Measurements from ENCODE around the gene CALML3. TPM values are rescaled to one million over a fixed set of nuclear protein-coding genes. Genes with fewer than 3 reads are reported as not detected.

The CALML3 gene
- total RNA-seq, 3 donors from 2014 or later (not counting 1 experiment from before 2014, with no cell fraction given), result not detected

DNA sequence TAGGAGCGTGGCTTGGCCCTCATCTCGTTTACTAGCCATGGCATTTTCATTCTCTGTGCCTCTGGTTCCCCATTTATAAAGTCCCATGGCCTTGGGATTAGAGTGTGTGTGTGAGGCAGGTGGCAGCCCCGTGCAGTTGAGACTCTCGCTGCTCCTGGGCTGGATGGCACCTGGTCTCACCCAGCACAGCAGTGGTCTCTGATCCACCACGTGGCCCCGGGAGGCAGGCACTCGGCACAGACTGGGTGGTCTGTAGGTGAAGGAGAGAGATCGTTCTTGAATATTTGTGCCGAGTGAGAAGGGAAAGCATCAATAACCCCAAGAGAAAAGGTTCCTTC lies 50.4 kb downstream of the CALML3 start:
- Histone ChIP-seq H3K36me3 (ENCODE audit: control insufficient read depth, insufficient read depth, low read length) (no peaks in the 10 kb centered on the region), H3K4me3 (ENCODE audit: low read length) (no peak overlapping the region), H3K27me3 (ENCODE audit: control insufficient read depth, insufficient read depth, low read length) (no peaks in the 10 kb centered on the region), H3K27ac (ENCODE audit: low read length) (no peak overlapping the region), H3K4me1 (ENCODE audit: control insufficient read depth, insufficient read depth, low read length) (no peaks in the 10 kb centered on the region), H3K9me3 (ENCODE audit: control insufficient read depth, insufficient read depth, low read length) (no peaks in the 10 kb centered on the region)
- DNase-seq (no peak), ATAC-seq (no peak)
- intact Hi-C loops (cut with micrococcal nuclease), result no loop called here
- Mint-ChIP-seq H3K4me1 (no peaks in the 10 kb centered on the region), H3K27me3 (ENCODE audit: low read depth in 2 of 2) (no peaks in the 10 kb centered on the region), H3K36me3 (no peaks in the 10 kb centered on the region), H3K9me3 (no peaks in the 10 kb centered on the region), H3K27ac (no peak overlapping the region), H3K4me3 (no peak overlapping the region)
- WGBS (ENCODE audit: insufficient coverage), result 68% methylated on average over 9 of the region's 9 CpGs
- TF ChIP-seq, protein P1, sequence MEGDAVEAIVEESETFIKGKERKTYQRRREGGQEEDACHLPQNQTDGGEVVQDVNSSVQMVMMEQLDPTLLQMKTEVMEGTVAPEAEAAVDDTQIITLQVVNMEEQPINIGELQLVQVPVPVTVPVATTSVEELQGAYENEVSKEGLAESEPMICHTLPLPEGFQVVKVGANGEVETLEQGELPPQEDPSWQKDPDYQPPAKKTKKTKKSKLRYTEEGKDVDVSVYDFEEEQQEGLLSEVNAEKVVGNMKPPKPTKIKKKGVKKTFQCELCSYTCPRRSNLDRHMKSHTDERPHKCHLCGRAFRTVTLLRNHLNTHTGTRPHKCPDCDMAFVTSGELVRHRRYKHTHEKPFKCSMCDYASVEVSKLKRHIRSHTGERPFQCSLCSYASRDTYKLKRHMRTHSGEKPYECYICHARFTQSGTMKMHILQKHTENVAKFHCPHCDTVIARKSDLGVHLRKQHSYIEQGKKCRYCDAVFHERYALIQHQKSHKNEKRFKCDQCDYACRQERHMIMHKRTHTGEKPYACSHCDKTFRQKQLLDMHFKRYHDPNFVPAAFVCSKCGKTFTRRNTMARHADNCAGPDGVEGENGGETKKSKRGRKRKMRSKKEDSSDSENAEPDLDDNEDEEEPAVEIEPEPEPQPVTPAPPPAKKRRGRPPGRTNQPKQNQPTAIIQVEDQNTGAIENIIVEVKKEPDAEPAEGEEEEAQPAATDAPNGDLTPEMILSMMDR (IDR thresholded peaks at IDR 0.05), result no peak

DNA sequence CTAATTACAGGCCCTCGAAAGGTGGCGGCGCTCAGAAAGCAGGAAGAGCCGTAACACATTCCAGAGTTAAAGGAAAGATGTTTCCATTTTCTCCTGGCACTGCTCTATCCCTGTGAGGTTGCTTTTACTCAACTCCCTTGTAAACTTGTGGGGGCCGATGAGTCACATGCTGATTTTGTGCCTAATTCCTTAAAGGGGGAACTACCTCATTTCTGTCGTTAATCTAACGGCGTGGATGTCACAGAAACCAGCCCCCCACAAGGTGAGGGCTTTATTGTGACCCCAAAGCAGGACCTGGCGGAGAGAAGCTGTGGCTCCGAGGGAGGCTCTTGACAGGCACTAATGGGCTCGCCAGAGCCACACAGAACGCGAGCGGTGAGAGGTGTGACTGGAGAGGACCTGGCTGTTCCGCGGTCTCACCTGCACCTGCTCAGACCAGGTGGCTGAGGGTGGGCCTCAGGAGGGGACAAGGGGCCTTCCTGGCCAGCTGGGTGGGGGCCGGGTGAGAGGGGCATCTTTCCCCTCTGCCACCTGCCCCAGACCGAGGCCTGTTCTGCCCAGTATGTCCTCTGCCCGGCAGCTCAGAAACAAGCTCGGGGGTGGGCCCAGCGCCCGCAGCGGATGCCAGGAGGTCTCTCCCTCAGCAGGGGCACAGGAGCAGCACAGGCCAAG lies 50.9 kb downstream of the CALML3 start:
- intact Hi-C loops (cut with micrococcal nuclease), result no loop called here
- H3K4me3 ChIP-seq (ENCODE audit: low read length), result no peak overlapping the region
- H3K9me3 ChIP-seq (ENCODE audit: control insufficient read depth, insufficient read depth, low read length), result no peaks in the 10 kb centered on the region
- H3K36me3 ChIP-seq (ENCODE audit: control insufficient read depth, insufficient read depth, low read length), result no peaks in the 10 kb centered on the region
- H3K27me3 Mint-ChIP-seq (ENCODE audit: low read depth in 2 of 2), result no peaks in the 10 kb centered on the region
- H3K36me3 Mint-ChIP-seq, result no peaks in the 10 kb centered on the region
- H3K27me3 ChIP-seq (ENCODE audit: control insufficient read depth, insufficient read depth, low read length), result no peaks in the 10 kb centered on the region
- H3K4me3 Mint-ChIP-seq, result no peak overlapping the region
- 92% methylated on average over 23 of the region's 23 CpGs for WGBS (ENCODE audit: insufficient coverage)
- TF ChIP-seq, protein P1 (IDR thresholded peaks at IDR 0.05), result no peak
- no peak overlapping the region for H3K27ac ChIP-seq (ENCODE audit: low read length)
- H3K4me1 ChIP-seq (ENCODE audit: control insufficient read depth, insufficient read depth, low read length), result no peaks in the 10 kb centered on the region
- no peak for ATAC-seq
- no peak for DNase-seq
- H3K4me1 Mint-ChIP-seq, result no peaks in the 10 kb centered on the region
- H3K9me3 Mint-ChIP-seq, result no peaks in the 10 kb centered on the region
- no peak overlapping the region for H3K27ac Mint-ChIP-seq

DNA sequence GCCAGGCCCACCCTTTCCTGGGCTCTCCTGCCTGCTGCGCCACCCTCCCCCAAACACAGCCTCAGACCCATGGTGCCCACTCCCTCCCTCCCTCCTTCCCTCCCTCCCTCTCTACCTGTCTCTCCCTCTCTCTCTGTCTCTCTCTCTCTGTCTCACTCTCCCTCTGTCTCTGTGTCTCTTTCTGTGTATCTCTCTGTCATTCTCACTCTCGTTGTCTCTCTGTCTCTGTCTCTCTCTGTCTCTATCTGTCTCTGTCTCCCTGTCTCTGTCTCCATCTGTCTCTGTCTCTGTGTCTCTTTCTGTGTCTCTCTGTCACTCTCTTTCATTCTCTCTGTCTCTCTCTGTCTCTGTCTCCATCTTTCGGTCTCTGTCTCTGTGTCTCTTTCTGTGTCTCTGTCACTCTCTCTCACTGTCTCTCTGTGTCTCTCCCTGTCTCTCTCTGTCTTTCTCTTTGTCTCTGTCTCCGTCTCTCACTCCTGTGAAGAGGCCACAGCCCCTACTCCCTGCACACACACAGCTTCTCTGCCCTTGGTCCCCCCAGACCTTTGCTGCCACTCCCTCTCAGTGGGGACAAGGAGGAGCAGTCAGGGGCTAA lies 51.5 kb downstream of the CALML3 start:
- Histone ChIP-seq H3K9me3 (ENCODE audit: control insufficient read depth, insufficient read depth, low read length) (no peaks in the 10 kb centered on the region), H3K4me3 (ENCODE audit: low read length) (no peak overlapping the region), H3K4me1 (ENCODE audit: control insufficient read depth, insufficient read depth, low read length) (no peaks in the 10 kb centered on the region), H3K27me3 (ENCODE audit: control insufficient read depth, insufficient read depth, low read length) (no peaks in the 10 kb centered on the region), H3K27ac (ENCODE audit: low read length) (no peak overlapping the region), H3K36me3 (ENCODE audit: control insufficient read depth, insufficient read depth, low read length) (no peaks in the 10 kb centered on the region)
- no peak overlapping the region for H3K4me3 Mint-ChIP-seq
- no peaks in the 10 kb centered on the region for H3K4me1 Mint-ChIP-seq
- DNase-seq (no peak), ATAC-seq (no peak)
- no peaks in the 10 kb centered on the region for H3K36me3 Mint-ChIP-seq
- no peak overlapping the region for H3K27ac Mint-ChIP-seq
- H3K27me3 Mint-ChIP-seq (ENCODE audit: low read depth in 2 of 2), result peaks cover 0 to 2% of the 10 kb centered on the region in 2 donors
- intact Hi-C loops (cut with micrococcal nuclease), result no loop called here
- 93% methylated on average over 4 of the region's 4 CpGs for WGBS (ENCODE audit: insufficient coverage)
- no peaks in the 10 kb centered on the region for H3K9me3 Mint-ChIP-seq
- TF ChIP-seq, protein P1 (IDR thresholded peaks at IDR 0.05), result no peak

Other genes with a start within 250 kb of the CALML3 start
- not detected for gene UCN3, start 160.0 kb upstream of the CALML3 start, total RNA-seq
- gene TUBAL3, start 120.1 kb upstream of the CALML3 start, total RNA-seq, result not detected
- 10 to 100 TPM; 10.4 to 17.9 (median 13.8) TPM for gene NET1, start 112.4 kb upstream of the CALML3 start, total RNA-seq
- not detected for gene CALML5, start 25.4 kb upstream of the CALML3 start, total RNA-seq
- gene ASB13, start 141.6 kb downstream of the CALML3 start, total RNA-seq, result 1 to 10 TPM in 2 of 3 donors, under 1 TPM in 1; 0.99 to 2.4 (median 1.4) TPM
- gene TASOR2, start 159.9 kb downstream of the CALML3 start, total RNA-seq, result 10 to 100 TPM; 64.4 to 88.7 (median 66.4) TPM